ENCODE measurements around the gene AIG1. TPM values are rescaled to one million over a fixed set of nuclear protein-coding genes. Genes with fewer than 3 reads are reported as not detected.

The AIG1 gene
- total and polyA plus RNA-seq, 2 of the 4 experiments (the other 2 are of a cell fraction) = 21.3 to 27.1 TPM

DNA sequence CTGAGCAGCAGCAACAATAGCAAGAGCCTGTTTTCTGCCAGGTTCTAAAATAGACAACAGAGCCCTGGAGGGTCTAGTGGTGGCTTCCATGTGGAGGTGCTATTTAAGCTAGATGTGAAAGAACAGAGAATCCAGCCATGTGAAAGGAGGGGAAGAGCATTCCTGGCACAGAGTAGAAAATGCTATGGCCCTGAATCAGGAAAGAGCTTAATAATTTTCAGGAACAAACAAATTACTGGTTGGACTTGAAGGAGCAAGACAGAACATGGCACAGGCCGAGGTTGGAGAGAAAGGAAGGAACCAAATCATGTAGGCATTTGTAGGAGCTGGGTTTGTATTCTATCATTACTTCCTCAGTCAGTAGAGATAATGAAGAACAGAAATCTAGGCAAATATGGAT is 98.3 kb downstream of the AIG1 start:
- no peaks in the 10 kb centered on the region for H3K36me3 ChIP-seq (ENCODE audit: control insufficient read depth, insufficient read depth, low read length)
- dilution Hi-C loops (cut with HindIII; ENCODE audit: low sequenced_read_pairs, unreplicated experiment) (no loop called here), intact Hi-C loops (cut with micrococcal nuclease) (no loop called here), in situ Hi-C loops (cut with MboI; ENCODE audit: low sequenced_read_pairs) (no loop called here)
- no peak overlapping the region for H3K27ac ChIP-seq (ENCODE audit: insufficient read depth, low read length)
- no peak overlapping the region for H4K8ac ChIP-seq (ENCODE audit: low read depth in 2 of 2, low read length in 2 of 2)
- H2BK20ac ChIP-seq (ENCODE audit: low read depth, low read length) = no peak overlapping the region
- no peak for DNase-seq
- no peak overlapping the region for H2AK9ac ChIP-seq (replicated peaks; ENCODE audit: low read depth, low read length, poor library complexity)
- H3K4me2 ChIP-seq (ENCODE audit: low read depth, low read length) = no peak overlapping the region
- H3K14ac ChIP-seq (replicated peaks; ENCODE audit: low read depth, low read length) = no peak overlapping the region; the same call in 1 of the 2 replicates
- no peak overlapping the region for H3K23ac ChIP-seq (ENCODE audit: low read depth, low read length)
- H2BK5ac ChIP-seq (ENCODE audit: low read depth, low read length, poor library complexity, severe bottlenecking) = no peak overlapping the region
- H3K9ac ChIP-seq (ENCODE audit: low read depth, low read length) = no peak overlapping the region
- H4K20me1 ChIP-seq (ENCODE audit: insufficient read depth, low read length) = no peaks in the 10 kb centered on the region
- no peak overlapping the region for H3K4ac ChIP-seq (ENCODE audit: low read depth, low read length)
- CTCF ChIA-PET = interaction anchor here (1.5 kb wide), 1 partner anchor 16 kb away, joined by 3 read pairs; no protein-coding TSS in a partner anchor
- no peak overlapping the region for H2BK15ac ChIP-seq (ENCODE audit: low read depth, low read length)
- no peak overlapping the region for H3K4me3 ChIP-seq (ENCODE audit: insufficient read depth, low read depth, low read length)
- TF ChIP-seq RCOR1 (IDR thresholded peaks at IDR 0.05; ENCODE audit: insufficient replicate concordance, low read length) (no peak), POLR2A (IDR thresholded peaks at IDR 0.05; ENCODE audit: low read depth, low read length) (no peak), BHLHE40 (IDR thresholded peaks at IDR 0.05; ENCODE audit: low read depth, low read length) (no peak), MAZ (IDR thresholded peaks at IDR 0.05; ENCODE audit: borderline replicate concordance, low read depth, low read length) (no peak), MXI1 (IDR thresholded peaks at IDR 0.05; ENCODE audit: borderline replicate concordance, low read depth, low read length) (no peak), MAFK (IDR thresholded peaks at IDR 0.05; ENCODE audit: low read depth, low read length) (no peak), RAD21 (IDR thresholded peaks at IDR 0.05; ENCODE audit: low read length) (no peak), FOS (IDR thresholded peaks at IDR 0.05; ENCODE audit: low read depth, low read length) (no peak), CHD1 (IDR thresholded peaks at IDR 0.05; ENCODE audit: low read depth, low read length) (no peak), NFE2L2 (IDR thresholded peaks at IDR 0.05; ENCODE audit: low read depth, low read length) (no peak), CEBPB (IDR thresholded peaks at IDR 0.05; ENCODE audit: low read depth, low read length) (no peak)
- TF ChIP-seq, protein P1, sequence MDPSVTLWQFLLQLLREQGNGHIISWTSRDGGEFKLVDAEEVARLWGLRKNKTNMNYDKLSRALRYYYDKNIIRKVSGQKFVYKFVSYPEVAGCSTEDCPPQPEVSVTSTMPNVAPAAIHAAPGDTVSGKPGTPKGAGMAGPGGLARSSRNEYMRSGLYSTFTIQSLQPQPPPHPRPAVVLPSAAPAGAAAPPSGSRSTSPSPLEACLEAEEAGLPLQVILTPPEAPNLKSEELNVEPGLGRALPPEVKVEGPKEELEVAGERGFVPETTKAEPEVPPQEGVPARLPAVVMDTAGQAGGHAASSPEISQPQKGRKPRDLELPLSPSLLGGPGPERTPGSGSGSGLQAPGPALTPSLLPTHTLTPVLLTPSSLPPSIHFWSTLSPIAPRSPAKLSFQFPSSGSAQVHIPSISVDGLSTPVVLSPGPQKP (IDR thresholded peaks at IDR 0.05; ENCODE audit: borderline replicate concordance, low read depth, low read length) = no peak
- TF ChIP-seq, protein P2, sequence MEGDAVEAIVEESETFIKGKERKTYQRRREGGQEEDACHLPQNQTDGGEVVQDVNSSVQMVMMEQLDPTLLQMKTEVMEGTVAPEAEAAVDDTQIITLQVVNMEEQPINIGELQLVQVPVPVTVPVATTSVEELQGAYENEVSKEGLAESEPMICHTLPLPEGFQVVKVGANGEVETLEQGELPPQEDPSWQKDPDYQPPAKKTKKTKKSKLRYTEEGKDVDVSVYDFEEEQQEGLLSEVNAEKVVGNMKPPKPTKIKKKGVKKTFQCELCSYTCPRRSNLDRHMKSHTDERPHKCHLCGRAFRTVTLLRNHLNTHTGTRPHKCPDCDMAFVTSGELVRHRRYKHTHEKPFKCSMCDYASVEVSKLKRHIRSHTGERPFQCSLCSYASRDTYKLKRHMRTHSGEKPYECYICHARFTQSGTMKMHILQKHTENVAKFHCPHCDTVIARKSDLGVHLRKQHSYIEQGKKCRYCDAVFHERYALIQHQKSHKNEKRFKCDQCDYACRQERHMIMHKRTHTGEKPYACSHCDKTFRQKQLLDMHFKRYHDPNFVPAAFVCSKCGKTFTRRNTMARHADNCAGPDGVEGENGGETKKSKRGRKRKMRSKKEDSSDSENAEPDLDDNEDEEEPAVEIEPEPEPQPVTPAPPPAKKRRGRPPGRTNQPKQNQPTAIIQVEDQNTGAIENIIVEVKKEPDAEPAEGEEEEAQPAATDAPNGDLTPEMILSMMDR (conservative IDR thresholded peaks at IDR 0.05; ENCODE audit: low read depth, low read length) = no peak
- TF ChIP-seq, protein P3, sequence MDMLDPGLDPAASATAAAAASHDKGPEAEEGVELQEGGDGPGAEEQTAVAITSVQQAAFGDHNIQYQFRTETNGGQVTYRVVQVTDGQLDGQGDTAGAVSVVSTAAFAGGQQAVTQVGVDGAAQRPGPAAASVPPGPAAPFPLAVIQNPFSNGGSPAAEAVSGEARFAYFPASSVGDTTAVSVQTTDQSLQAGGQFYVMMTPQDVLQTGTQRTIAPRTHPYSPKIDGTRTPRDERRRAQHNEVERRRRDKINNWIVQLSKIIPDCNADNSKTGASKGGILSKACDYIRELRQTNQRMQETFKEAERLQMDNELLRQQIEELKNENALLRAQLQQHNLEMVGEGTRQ (IDR thresholded peaks at IDR 0.05; ENCODE audit: low read depth, low read length) = no peak
- H3K4me1 ChIP-seq (ENCODE audit: control insufficient read depth, insufficient read depth, low read length) = peaks cover 9% of the 10 kb centered on the region
- H2BK120ac ChIP-seq (ENCODE audit: low read depth, low read length) = no peak overlapping the region
- no peak overlapping the region for H2AFZ ChIP-seq (replicated peaks; ENCODE audit: low read length, poor library complexity)
- peaks cover 3% of the 10 kb centered on the region; the same call in 1 of the 2 replicates for H3K9me1 ChIP-seq (ENCODE audit: insufficient read depth, low read length)
- peaks cover 0 to 4% of the 10 kb centered on the region in 2 experiments; a peak in 1 of 4 replicates for H3K79me1 ChIP-seq (ENCODE audit: low read depth in 1 of 2, low read length in 2 of 2)
- no peak overlapping the region for H3K18ac ChIP-seq (ENCODE audit: low read depth, low read length)
- POLR2A ChIA-PET (ENCODE audit: unreplicated experiment) = no interaction called here
- no peak overlapping the region for H2AK5ac ChIP-seq (ENCODE audit: low read depth, low read length)
- no peak overlapping the region for H4K91ac ChIP-seq (ENCODE audit: insufficient read depth, low read depth, low read length)
- H3K56ac ChIP-seq (ENCODE audit: extremely low read depth, insufficient read depth, low read length) = no peak overlapping the region
- BruUV-seq (replicated peaks) = no TSS peak
- H3K9me3 ChIP-seq (ENCODE audit: control insufficient read depth, insufficient read depth, low read length) = no peaks in the 10 kb centered on the region
- no peak overlapping the region for H4K5ac ChIP-seq (ENCODE audit: low read depth, low read length)
- WGBS, 2 experiments (ENCODE audit: extremely low coverage in 2 of 2, insufficient read length in 1 of 2) = no CpG with 5 or more reads among the region's 1 CpG
- H3K27me3 ChIP-seq (ENCODE audit: control insufficient read depth, insufficient read depth, low read length) = no peaks in the 10 kb centered on the region
- ATAC-seq (ENCODE audit: low read depth) = no peak
